ENCODE measurements around the gene CTSZ. TPM values are rescaled to one million over a fixed set of nuclear protein-coding genes. Genes with fewer than 3 reads are reported as not detected.
A peak's percentile ranks its signal among the peaks of the same experiment; 100 is the strongest.
"Not testable (repeated sequence)": the region's sequence is repeated elsewhere in the genome, so short reads cannot be mapped to it uniquely, and the experiment has no call there.

Gene CTSZ
- total RNA-seq, 1 donor from 2014 or later, result 34.2 TPM

GRCh38 chr20:58965270-58966064 is 41.6 kb downstream of the CTSZ start:
- TF ChIP-seq CTCF (IDR thresholded peaks at IDR 0.05), result no peak
- no peak for TF ChIP-seq EZH2phosphoT487 (IDR thresholded peaks at IDR 0.05)
- TF ChIP-seq EZH2 (IDR thresholded peaks at IDR 0.05), result no peak
- Mint-ChIP-seq H3K4me3 (no peak overlapping the region), H3K27ac (no peak overlapping the region), H3K9me3 (peaks cover 20% of the 10 kb centered on the region), H3K4me1 (peaks cover 3% of the 10 kb centered on the region), H3K36me3 (no peaks in the 10 kb centered on the region), H3K27me3 (ENCODE audit: insufficient read depth, low read depth) (peaks cover 7% of the 10 kb centered on the region)
- Histone ChIP-seq H3K4me3 (no peak overlapping the region), H2AFZ (replicated peaks) (no peak overlapping the region), H3K27me3 (no peaks in the 10 kb centered on the region), H3K79me2 (ENCODE audit: low read depth) (no peaks in the 10 kb centered on the region), H3K4me2 (no peak overlapping the region), H3K36me3 (no peaks in the 10 kb centered on the region), H3K9me3 (ENCODE audit: low read depth) (peaks cover 4% of the 10 kb centered on the region), H4K20me1 (ENCODE audit: low read depth) (no peaks in the 10 kb centered on the region), H3K4me1 (peaks cover 10% of the 10 kb centered on the region), H3F3A (ENCODE audit: low read depth) (no peaks in the 10 kb centered on the region), H3K27ac (no peak overlapping the region), H3K9ac (no peak overlapping the region)
- DNase-seq (ENCODE audit: low spot score), result peak; percentile 54

GRCh38 chr20:58963922-58964321 is 43.1 kb downstream of the CTSZ start:
- H3K9me3 ChIP-seq (ENCODE audit: low read depth); H3K4me1 Mint-ChIP-seq; H2AFZ ChIP-seq (replicated peaks); H3K27me3 Mint-ChIP-seq (ENCODE audit: insufficient read depth, low read depth); H3K27ac ChIP-seq; H3K27me3 ChIP-seq; H3K4me1 ChIP-seq; H3K9ac ChIP-seq; H4K20me1 ChIP-seq (ENCODE audit: low read depth); DNase-seq (ENCODE audit: low spot score); H3F3A ChIP-seq (ENCODE audit: low read depth); H3K4me3 Mint-ChIP-seq; H3K27ac Mint-ChIP-seq; H3K79me2 ChIP-seq (ENCODE audit: low read depth); H3K4me2 ChIP-seq; H3K36me3 Mint-ChIP-seq; H3K36me3 ChIP-seq; H3K4me3 ChIP-seq: not testable (repeated sequence)
- peaks cover 12% of the 10 kb centered on the region for H3K9me3 Mint-ChIP-seq

GRCh38 chr20:58963060-58963584 is 43.9 kb downstream of the CTSZ start:
- Mint-ChIP-seq H3K36me3 (no peaks in the 10 kb centered on the region), H3K27ac (no peak overlapping the region), H3K27me3 (ENCODE audit: insufficient read depth, low read depth) (peaks cover 8% of the 10 kb centered on the region), H3K4me1 (peaks cover 3% of the 10 kb centered on the region), H3K9me3 (peaks cover 8% of the 10 kb centered on the region), H3K4me3 (no peak overlapping the region)
- H3K4me3 ChIP-seq, result no peak overlapping the region
- no peaks in the 10 kb centered on the region for H3K9me3 ChIP-seq (ENCODE audit: low read depth)
- H3F3A ChIP-seq (ENCODE audit: low read depth), result peaks cover 3% of the 10 kb centered on the region
- no peaks in the 10 kb centered on the region for H3K27me3 ChIP-seq
- H3K4me2 ChIP-seq, result no peak overlapping the region
- no peak overlapping the region for H3K9ac ChIP-seq
- DNase-seq (ENCODE audit: low spot score), result no peak
- no peaks in the 10 kb centered on the region for H3K36me3 ChIP-seq
- H3K27ac ChIP-seq, result no peak overlapping the region
- H2AFZ ChIP-seq (replicated peaks), result no peak overlapping the region
- TF ChIP-seq EZH2 (IDR thresholded peaks at IDR 0.05), result no peak
- TF ChIP-seq EZH2phosphoT487 (IDR thresholded peaks at IDR 0.05), result no peak
- TF ChIP-seq CTCF (IDR thresholded peaks at IDR 0.05), result peak; percentile 24
- H4K20me1 ChIP-seq (ENCODE audit: low read depth), result no peaks in the 10 kb centered on the region
- peaks cover 10% of the 10 kb centered on the region for H3K4me1 ChIP-seq
- H3K79me2 ChIP-seq (ENCODE audit: low read depth), result no peaks in the 10 kb centered on the region

GRCh38 chr20:58959652-58960051 is 47.4 kb downstream of the CTSZ start:
- H3K27ac ChIP-seq, result no peak overlapping the region
- no peaks in the 10 kb centered on the region for H3K36me3 Mint-ChIP-seq
- H3K79me2 ChIP-seq (ENCODE audit: low read depth), result no peaks in the 10 kb centered on the region
- H3K4me1 ChIP-seq, result no peaks in the 10 kb centered on the region
- H3K4me3 Mint-ChIP-seq, result no peak overlapping the region
- H3K9me3 Mint-ChIP-seq, result peaks cover 9% of the 10 kb centered on the region
- H3K9me3 ChIP-seq (ENCODE audit: low read depth), result no peaks in the 10 kb centered on the region
- H3K4me2 ChIP-seq, result no peak overlapping the region
- no peak overlapping the region for H3K9ac ChIP-seq
- H4K20me1 ChIP-seq (ENCODE audit: low read depth), result no peaks in the 10 kb centered on the region
- H3K27ac Mint-ChIP-seq, result no peak overlapping the region
- no peak for TF ChIP-seq EZH2phosphoT487 (IDR thresholded peaks at IDR 0.05)
- no peak for TF ChIP-seq CTCF (IDR thresholded peaks at IDR 0.05)
- H3K4me1 Mint-ChIP-seq, result no peaks in the 10 kb centered on the region
- no peak overlapping the region for H2AFZ ChIP-seq (replicated peaks)
- peaks cover 3% of the 10 kb centered on the region for H3F3A ChIP-seq (ENCODE audit: low read depth)
- no peak for DNase-seq (ENCODE audit: low spot score)
- H3K27me3 ChIP-seq, result no peaks in the 10 kb centered on the region
- H3K36me3 ChIP-seq, result no peaks in the 10 kb centered on the region
- peaks cover 6% of the 10 kb centered on the region for H3K27me3 Mint-ChIP-seq (ENCODE audit: insufficient read depth, low read depth)
- no peak overlapping the region for H3K4me3 ChIP-seq
